OCI-LY1 (cell line): ENCODE measurements around the gene TOM1L2.

ENCODE experiments used
- H2AFZ ChIP-seq: fragments of 200-600 bp; sonication (generic), shearing (Covaris generic); 2 replicates; pipeline ENCODE4 v1.6.0; 2014; ENCODE audit warnings: antibody characterized with exemption, mild to moderate bottlenecking, low read length
- H3F3A ChIP-seq: fragments of 200-600 bp; sonication (generic), shearing (Covaris generic); 2 replicates; pipeline ENCODE4 v1.6.0; 2014; ENCODE audit warnings: mild to moderate bottlenecking, antibody characterized with exemption, low read length, moderate library complexity; ENCODE audit not compliant: insufficient read depth
- H3K27ac ChIP-seq: fragments of 200-600 bp; sonication (generic); 2 replicates; pipeline ENCODE4 v1.5.1; 2014; ENCODE audit warnings: low read length, mixed run types, mild to moderate bottlenecking, low read depth; ENCODE audit not compliant: poor library complexity, severe bottlenecking
- H3K27me3 ChIP-seq: fragments of 200-600 bp; sonication (generic); 2 replicates; pipeline ENCODE4 v1.6.0; 2014; ENCODE audit warnings: antibody characterized with exemption, mild to moderate bottlenecking, low read length, moderate library complexity; ENCODE audit not compliant: insufficient read depth
- H3K36me3 ChIP-seq: fragments of 200-600 bp; sonication (generic); 2 replicates; pipeline ENCODE4 v1.6.1; 2014; ENCODE audit warnings: mild to moderate bottlenecking, antibody characterized with exemption, low read length, moderate library complexity, mixed read lengths; ENCODE audit not compliant: insufficient read depth
- H3K4me1 ChIP-seq: fragments of 200-600 bp; sonication (generic); 2 replicates; pipeline ENCODE4 v1.5.1; 2014; ENCODE audit warnings: mild to moderate bottlenecking, low read length, moderate library complexity; ENCODE audit not compliant: insufficient read depth, severe bottlenecking
- H3K4me2 ChIP-seq: fragments of 200-600 bp; sonication (generic), shearing (Covaris generic); 2 replicates; pipeline ENCODE4 v1.6.1; 2014; ENCODE audit warnings: low read length
- H3K4me3 ChIP-seq: fragments of 200-600 bp; sonication (generic); 2 replicates; pipeline ENCODE4 v1.5.1; 2014; ENCODE audit warnings: low read length, low read depth, mild to moderate bottlenecking, mixed read lengths; ENCODE audit not compliant: poor library complexity, severe bottlenecking
- H3K79me2 ChIP-seq: fragments of 200-600 bp; shearing (Covaris generic); 2 replicates; pipeline ENCODE4 v1.6.1; 2016; ENCODE audit warnings: mixed run types, low read length, mixed read lengths; ENCODE audit not compliant: insufficient read depth
- H3K9ac ChIP-seq: fragments of 200-600 bp; sonication (generic), shearing (Covaris generic); 2 replicates; pipeline ENCODE4 v1.6.1; 2014; ENCODE audit warnings: mild to moderate bottlenecking, low read length, mixed read lengths
- H3K9me2 ChIP-seq: fragments of 200-600 bp; sonication (generic), shearing (Covaris generic); 2 replicates; pipeline ENCODE4 v1.6.1; 2014; ENCODE audit warnings: low read depth, mild to moderate bottlenecking, low read length, mixed read lengths
- H3K9me3 ChIP-seq: fragments of 200-600 bp; shearing (Covaris generic); 2 replicates; pipeline ENCODE4 v1.6.1; 2014; ENCODE audit warnings: low read length, mixed read lengths
- H4K20me1 ChIP-seq: fragments of 200-600 bp; sonication (generic), shearing (Covaris generic); 2 replicates; pipeline ENCODE4 v1.6.0; 2016; ENCODE audit warnings: mild to moderate bottlenecking, low read length; ENCODE audit not compliant: insufficient read depth
- CTCF ChIP-seq: fragments of 200-600 bp; sonication (generic), shearing (Covaris generic); IDR thresholded peaks from 2 replicates; pipeline ENCODE4 v1.5.1; 2017; ENCODE audit warnings: mild to moderate bottlenecking, antibody characterized with exemption, low read length, moderate library complexity, mixed read lengths
- EZH2 ChIP-seq: fragments of 200-600 bp; sonication (generic), shearing (Covaris generic); IDR thresholded peaks from 2 replicates; pipeline ENCODE4 v1.8.0; 2017; ENCODE audit warnings: borderline replicate concordance, mixed run types, mild to moderate bottlenecking, antibody characterized with exemption, low read length, moderate library complexity, mixed read lengths

TOM1L2 gene

GRCh38 chr17:17898673-17899072 lies 73.5 kb downstream of the TOM1L2 start:
- Histone ChIP-seq H3K4me2 (no peak overlapping the region), H3K36me3 (no peaks in the 10 kb centered on the region; the same call in 1 of the 2 replicates), H4K20me1 (no peaks in the 10 kb centered on the region), H3K4me1 (no peaks in the 10 kb centered on the region), H3K9me2 (no peaks in the 10 kb centered on the region), H3K27ac (no peak overlapping the region), H3K4me3 (no peak overlapping the region), H3F3A (no peaks in the 10 kb centered on the region), H3K27me3 (no peaks in the 10 kb centered on the region), H3K9me3 (no peaks in the 10 kb centered on the region), H3K79me2 (no peaks in the 10 kb centered on the region), H2AFZ (no peak overlapping the region), H3K9ac (no peak overlapping the region)
- TF ChIP-seq EZH2, result no peak
- no peak for TF ChIP-seq CTCF

GRCh38 chr17:17897442-17897841 lies 74.8 kb downstream of the TOM1L2 start:
- no peaks in the 10 kb centered on the region for H3K9me3 ChIP-seq
- H4K20me1 ChIP-seq, result no peaks in the 10 kb centered on the region
- H3K9me2 ChIP-seq, result no peaks in the 10 kb centered on the region
- no peak overlapping the region for H3K27ac ChIP-seq
- no peak overlapping the region for H3K9ac ChIP-seq
- H3K4me2 ChIP-seq, result no peak overlapping the region
- H3K4me1 ChIP-seq, result no peaks in the 10 kb centered on the region
- TF ChIP-seq EZH2 (no peak), CTCF (no peak)
- H3K4me3 ChIP-seq, result no peak overlapping the region
- H3K27me3 ChIP-seq, result no peaks in the 10 kb centered on the region
- H3F3A ChIP-seq, result no peaks in the 10 kb centered on the region
- no peak overlapping the region for H2AFZ ChIP-seq
- no peaks in the 10 kb centered on the region for H3K79me2 ChIP-seq
- no peaks in the 10 kb centered on the region; the same call in 1 of the 2 replicates for H3K36me3 ChIP-seq

DNA sequence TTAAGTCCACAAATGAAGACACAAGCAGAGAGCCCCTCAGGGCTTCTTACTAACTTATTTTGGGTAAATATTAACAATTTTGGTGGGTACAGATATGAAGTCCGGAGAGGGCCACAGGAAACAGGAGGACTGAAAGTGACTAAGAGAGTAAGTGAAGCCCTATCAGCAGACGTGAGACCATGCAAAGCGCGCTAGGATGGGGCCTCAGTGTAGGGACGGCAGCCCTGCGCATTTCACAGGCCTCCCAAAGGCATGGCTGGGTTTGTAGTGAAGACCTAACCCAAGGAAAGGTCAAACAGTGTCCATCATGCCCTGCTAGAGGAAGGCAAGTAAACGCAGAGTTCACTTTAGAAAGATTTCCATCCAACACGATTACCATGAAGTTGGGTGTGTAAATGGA lies 75.5 kb downstream of the TOM1L2 start:
- TF ChIP-seq CTCF (no peak), EZH2 (no peak)
- Histone ChIP-seq H3K79me2 (no peaks in the 10 kb centered on the region), H4K20me1 (no peaks in the 10 kb centered on the region), H2AFZ (no peak overlapping the region), H3F3A (no peaks in the 10 kb centered on the region), H3K9me3 (no peaks in the 10 kb centered on the region), H3K4me2 (no peak overlapping the region), H3K4me1 (no peaks in the 10 kb centered on the region), H3K36me3 (no peaks in the 10 kb centered on the region; the same call in 1 of the 2 replicates), H3K27ac (no peak overlapping the region), H3K9ac (no peak overlapping the region), H3K9me2 (no peaks in the 10 kb centered on the region), H3K27me3 (no peaks in the 10 kb centered on the region), H3K4me3 (no peak overlapping the region)
